H9 (cell line): ENCODE results near the gene SNPH. TPM values are rescaled to one million over a fixed set of nuclear protein-coding genes. Genes with fewer than 3 reads are reported as not detected.

Experiments
- DNase-seq: peaks from one replicate; pipeline ENCODE4 v3.0.0-alpha.2; 2017
- H2AFZ ChIP-seq: one replicate; pipeline ENCODE4 v1.6.1; 2013; ENCODE audit warnings: mild to moderate bottlenecking, low read length, control low read depth, moderate library complexity
- H2AK5ac ChIP-seq: 2 replicates; pipeline ENCODE4 v1.6.1; 2013; ENCODE audit warnings: low read length, control low read depth, mixed read lengths; ENCODE audit not compliant: insufficient read length
- H2BK120ac ChIP-seq: one replicate; pipeline ENCODE4 v1.6.1; 2013; ENCODE audit warnings: low read depth, mild to moderate bottlenecking, low read length, control low read depth, inconsistent platforms; ENCODE audit not compliant: poor library complexity, severe bottlenecking
- H2BK12ac ChIP-seq: 2 replicates; pipeline ENCODE4 v1.6.1; 2013; ENCODE audit warnings: low read length, control low read depth, mixed read lengths, low read depth; ENCODE audit not compliant: insufficient read length
- H2BK15ac ChIP-seq: 2 replicates; pipeline ENCODE4 v1.6.1; 2013; ENCODE audit warnings: low read depth, low read length, control low read depth
- H2BK20ac ChIP-seq: one replicate; pipeline ENCODE4 v1.6.1; 2013; ENCODE audit warnings: low read depth, mild to moderate bottlenecking, low read length, control low read depth, inconsistent platforms; ENCODE audit not compliant: poor library complexity, severe bottlenecking
- H2BK5ac ChIP-seq: 2 replicates; pipeline ENCODE4 v1.6.1; 2013; ENCODE audit warnings: low read length, control low read depth, mixed read lengths; ENCODE audit not compliant: insufficient read length
- H3K14ac ChIP-seq: 2 replicates; pipeline ENCODE4 v1.6.1; 2013; ENCODE audit warnings: low read length, control low read depth; ENCODE audit not compliant: insufficient read depth
- H3K18ac ChIP-seq: 2 replicates; pipeline ENCODE4 v1.6.1; 2013; ENCODE audit warnings: low read depth, mild to moderate bottlenecking, mixed read lengths, low read length, control low read depth; ENCODE audit not compliant: insufficient read length
- H3K23ac ChIP-seq: 2 replicates; pipeline ENCODE4 v1.6.1; 2013; ENCODE audit warnings: low read length, control low read depth, mixed read lengths, low read depth; ENCODE audit not compliant: insufficient read length
- H3K23me2 ChIP-seq: 2 replicates; pipeline ENCODE4 v1.6.1; 2013; ENCODE audit warnings: low read depth, mild to moderate bottlenecking, mixed read lengths, low read length, control low read depth; ENCODE audit not compliant: insufficient read length, poor library complexity, severe bottlenecking
- H3K27ac ChIP-seq: 2 replicates; pipeline ENCODE4 v1.5.1; 2013; ENCODE audit warnings: low read length, control low read depth, mixed read lengths, low read depth; ENCODE audit not compliant: insufficient read length
- H3K27me3 ChIP-seq: 2 replicates; pipeline ENCODE4 v1.6.1; 2013; ENCODE audit warnings: low read length, control low read depth, inconsistent platforms; ENCODE audit not compliant: insufficient read depth
- H3K4ac ChIP-seq: 2 replicates; pipeline ENCODE4 v1.6.1; 2013; ENCODE audit warnings: low read depth, mild to moderate bottlenecking, control low read depth, inconsistent platforms, low read length, moderate library complexity
- H3K4me1 ChIP-seq: 2 replicates; pipeline ENCODE4 v1.6.1; 2013; ENCODE audit warnings: low read length, control low read depth, inconsistent platforms; ENCODE audit not compliant: insufficient read depth
- H3K4me2 ChIP-seq: 2 replicates; pipeline ENCODE4 v1.6.1; 2013; ENCODE audit warnings: low read length, control low read depth, mixed read lengths; ENCODE audit not compliant: insufficient read length, insufficient read depth
- H3K56ac ChIP-seq: 2 replicates; pipeline ENCODE4 v1.6.1; 2013; ENCODE audit warnings: low read depth, mild to moderate bottlenecking, mixed read lengths, low read length, control low read depth; ENCODE audit not compliant: insufficient read length
- H3K79me1 ChIP-seq: 2 replicates; pipeline ENCODE4 v1.6.1; 2013; ENCODE audit warnings: low read depth, mild to moderate bottlenecking, moderate library complexity, low read length, control low read depth, inconsistent platforms; ENCODE audit not compliant: insufficient read depth, poor library complexity, severe bottlenecking
- H3K79me2 ChIP-seq: 2 replicates; pipeline ENCODE4 v1.6.1; 2013; ENCODE audit warnings: low read length, control low read depth, inconsistent platforms; ENCODE audit not compliant: insufficient read depth
- H3K9ac ChIP-seq: 2 replicates; pipeline ENCODE4 v1.6.1; 2013; ENCODE audit warnings: low read length, control low read depth, mixed read lengths; ENCODE audit not compliant: insufficient read length; ENCODE audit errors: extremely low read depth
- H3K9me3 ChIP-seq: one replicate; pipeline ENCODE4 v1.6.1; 2013; ENCODE audit warnings: low read depth, low read length, inconsistent platforms; ENCODE audit not compliant: control insufficient read depth
- H3T11ph ChIP-seq: one replicate; pipeline ENCODE4 v1.6.1; 2013; ENCODE audit warnings: mild to moderate bottlenecking, low read length, control low read depth, inconsistent platforms
- H4K20me1 ChIP-seq: one replicate; pipeline ENCODE4 v1.6.1; 2013; ENCODE audit not compliant: control insufficient read depth, insufficient read length, insufficient read depth
- H4K5ac ChIP-seq: 2 replicates; pipeline ENCODE4 v1.6.1; 2013; ENCODE audit warnings: low read depth, mild to moderate bottlenecking, mixed read lengths, low read length, control low read depth; ENCODE audit not compliant: insufficient read length
- H4K8ac ChIP-seq: replicated peaks from 2 replicates; pipeline ENCODE4 v1.6.1; 2013; ENCODE audit warnings: low read length, control low read depth, mixed read lengths, low read depth; ENCODE audit not compliant: insufficient read length
- H4K91ac ChIP-seq: 2 replicates; pipeline ENCODE4 v1.6.1; 2013; ENCODE audit warnings: low read depth, mild to moderate bottlenecking, moderate library complexity, mixed read lengths, low read length, control low read depth; ENCODE audit not compliant: insufficient read length
- H3K27ac Mint-ChIP-seq, 3 experiments: 2 replicates in 2 of 3; 3 replicates in 1 of 3; pipeline ENCODE4 v1.8.0; 2020 to 2021; ENCODE audit warnings: mixed read lengths in 3 of 3, mild to moderate bottlenecking in 1 of 3, moderate library complexity in 1 of 3
- H3K27me3 Mint-ChIP-seq: 2 replicates; pipeline ENCODE4 v1.8.0; 2021; ENCODE audit warnings: low read depth, mild to moderate bottlenecking, moderate library complexity, mixed read lengths
- H3K36me3 Mint-ChIP-seq, 3 experiments: 2 replicates in 2 of 3; 3 replicates in 1 of 3; pipeline ENCODE4 v1.8.0; 2020 to 2021; ENCODE audit warnings: low read depth in 3 of 3, mixed read lengths in 3 of 3; ENCODE audit not compliant: insufficient read depth in 1 of 3
- H3K4me1 Mint-ChIP-seq, 2 experiments: 2 replicates each; pipeline ENCODE4 v1.8.0; 2020; ENCODE audit warnings: mixed read lengths in 2 of 2
- H3K4me3 Mint-ChIP-seq, 2 experiments: 2 replicates in 1 of 2; 3 replicates in 1 of 2; pipeline ENCODE4 v1.8.0; 2020 to 2021; ENCODE audit warnings: mild to moderate bottlenecking in 2 of 2, mixed read lengths in 2 of 2, moderate library complexity in 1 of 2
- H3K9me3 Mint-ChIP-seq, 2 experiments: 2 replicates in 1 of 2; 3 replicates in 1 of 2; pipeline ENCODE4 v1.8.0; 2020; ENCODE audit warnings: mild to moderate bottlenecking in 2 of 2, mixed read lengths in 2 of 2, moderate library complexity in 1 of 2
- WGBS: extraction: QIAGEN DNeasy Blood & Tissue Kit; methylation state at CpG from one replicate; pipeline ENCODE4 v1.1.7; 2013; ENCODE audit warnings: missing lambda C conversion rate, low lambda C conversion rate, mixed read lengths; ENCODE audit not compliant: insufficient read length; ENCODE audit errors: extremely low coverage; 5-methylcytosine and 5-hydroxymethylcytosine counted together
- total RNA-seq: library from RNA; stranded (reverse); gene quantifications from 2 replicates; pipeline ENCODE4 v1.2.1, GENCODE V29; 2021
- TF ChIP-seq, protein P1 (sequence below): fragments of 200-600 bp; sonication (generic); conservative IDR thresholded peaks from 3 replicates; pipeline ENCODE4 v1.8.0; 2021; ENCODE audit warnings: antibody characterized with exemption, mild to moderate bottlenecking

SNPH gene
- total RNA-seq, 1 experiment from 2014 or later, result 1.8 TPM

DNA sequence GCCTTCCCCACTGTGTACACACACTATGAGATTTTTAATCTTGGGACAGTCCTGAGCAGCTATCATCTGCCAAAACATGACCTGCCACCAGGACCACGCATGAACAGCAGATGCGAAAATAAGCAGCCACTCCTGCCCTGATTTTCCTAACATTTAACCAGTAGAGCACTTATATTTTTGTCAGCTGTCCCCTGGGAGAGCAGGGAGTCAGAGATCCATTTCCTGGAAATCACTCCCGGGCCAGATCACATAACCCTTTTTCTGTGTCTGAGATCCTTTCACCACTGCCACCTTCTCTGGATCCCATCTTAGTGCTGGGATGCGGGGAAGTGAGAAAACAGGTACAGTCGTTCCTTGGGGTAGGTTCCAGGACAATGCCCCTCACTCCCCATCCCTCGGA is 57.2 kb downstream of the SNPH start:
- Histone ChIP-seq H3K4me2 (no peak overlapping the region), H2BK12ac (no peak overlapping the region), H2BK120ac (no peak overlapping the region), H2AFZ (no peak overlapping the region), H2AK5ac (no peak overlapping the region), H4K5ac (no peak overlapping the region), H3K79me1 (peaks cover 11% of the 10 kb centered on the region), H3K9ac (no peak overlapping the region), H3K4ac (no peak overlapping the region), H2BK5ac (no peak overlapping the region), H3T11ph (no peak overlapping the region), H4K8ac (no peak overlapping the region), H3K56ac (no peak overlapping the region), H3K79me2 (peaks cover 6% of the 10 kb centered on the region; the same call in 1 of the 2 replicates), H3K27ac (no peak overlapping the region), H4K91ac (no peak overlapping the region), H3K27me3 (no peaks in the 10 kb centered on the region), H3K23ac (no peak overlapping the region), H2BK20ac (no peak overlapping the region), H3K18ac (no peak overlapping the region), H4K20me1 (no peaks in the 10 kb centered on the region), H3K4me1 (0 out of 2 replicates have a peak, but pooled peaks cover 4% of the 10 kb centered on the region), H3K23me2 (peaks cover 9% of the 10 kb centered on the region), H2BK15ac (no peak overlapping the region), H3K9me3 (no peaks in the 10 kb centered on the region), H3K14ac (no peak overlapping the region)
- H3K4me1 Mint-ChIP-seq, result peaks cover 4 to 8% of the 10 kb centered on the region in 2 experiments; a peak in 3 of 4 replicates
- H3K4me3 Mint-ChIP-seq, result no peak overlapping the region
- TF ChIP-seq, protein P1, sequence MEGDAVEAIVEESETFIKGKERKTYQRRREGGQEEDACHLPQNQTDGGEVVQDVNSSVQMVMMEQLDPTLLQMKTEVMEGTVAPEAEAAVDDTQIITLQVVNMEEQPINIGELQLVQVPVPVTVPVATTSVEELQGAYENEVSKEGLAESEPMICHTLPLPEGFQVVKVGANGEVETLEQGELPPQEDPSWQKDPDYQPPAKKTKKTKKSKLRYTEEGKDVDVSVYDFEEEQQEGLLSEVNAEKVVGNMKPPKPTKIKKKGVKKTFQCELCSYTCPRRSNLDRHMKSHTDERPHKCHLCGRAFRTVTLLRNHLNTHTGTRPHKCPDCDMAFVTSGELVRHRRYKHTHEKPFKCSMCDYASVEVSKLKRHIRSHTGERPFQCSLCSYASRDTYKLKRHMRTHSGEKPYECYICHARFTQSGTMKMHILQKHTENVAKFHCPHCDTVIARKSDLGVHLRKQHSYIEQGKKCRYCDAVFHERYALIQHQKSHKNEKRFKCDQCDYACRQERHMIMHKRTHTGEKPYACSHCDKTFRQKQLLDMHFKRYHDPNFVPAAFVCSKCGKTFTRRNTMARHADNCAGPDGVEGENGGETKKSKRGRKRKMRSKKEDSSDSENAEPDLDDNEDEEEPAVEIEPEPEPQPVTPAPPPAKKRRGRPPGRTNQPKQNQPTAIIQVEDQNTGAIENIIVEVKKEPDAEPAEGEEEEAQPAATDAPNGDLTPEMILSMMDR, result no peak
- WGBS, result no CpG with 5 or more reads among the region's 6 CpGs
- H3K27ac Mint-ChIP-seq, result no peak overlapping the region
- no peaks in the 10 kb centered on the region for H3K9me3 Mint-ChIP-seq
- peaks cover 14% of the 10 kb centered on the region for H3K27me3 Mint-ChIP-seq
- DNase-seq, result no peak
- peaks cover 0 to 4% (median 0%) of the 10 kb centered on the region in 3 experiments; a peak in 2 of 7 replicates for H3K36me3 Mint-ChIP-seq
